HG03520 (cell line): ENCODE measurements around the gene MSANTD1.

ENCODE experiments used
- ATAC-seq: cut with Tn5 transposase; IDR thresholded peaks from one replicate; pipeline ENCODE4 v1.9.1; 2021; ENCODE audit warnings: mild to moderate bottlenecking, moderate library complexity; ENCODE audit not compliant: unreplicated experiment

Gene MSANTD1

GRCh38 chr4:3215733-3216132, 33.2 kb upstream of the MSANTD1 start:
- no peak for ATAC-seq

GRCh38 chr4:3217266-3217665, 31.7 kb upstream of the MSANTD1 start:
- no peak for ATAC-seq

GRCh38 chr4:3217771-3218170, 31.2 kb upstream of the MSANTD1 start:
- ATAC-seq, result no peak

- ATAC-seq, result no peak
These were observed 29.9 kb upstream of the MSANTD1 start for GRCh38 chr4:3218824-3219760.

- ATAC-seq, result no peak
These were observed 29.0 kb upstream of the MSANTD1 start for GRCh38 chr4:3219761-3220475.

GRCh38 chr4:3220476-3221183, 28.3 kb upstream of the MSANTD1 start:
- no peak for ATAC-seq

- no peak for ATAC-seq
These were observed 27.8 kb upstream of the MSANTD1 start for GRCh38 chr4:3221184-3221494.

- ATAC-seq, result no peak
These were observed 27.0 kb upstream of the MSANTD1 start for GRCh38 chr4:3221996-3222395.

- ATAC-seq, result no peak
These were observed 25.6 kb upstream of the MSANTD1 start for GRCh38 chr4:3223346-3223745.

- ATAC-seq, result no peak
These were observed 24.8 kb upstream of the MSANTD1 start for GRCh38 chr4:3223956-3224748.

GRCh38 chr4:3225071-3225850, 23.7 kb upstream of the MSANTD1 start:
- ATAC-seq, result no peak

- no peak for ATAC-seq
These were observed 23.0 kb upstream of the MSANTD1 start for GRCh38 chr4:3225936-3226335.

- ATAC-seq, result no peak
These were observed 22.5 kb upstream of the MSANTD1 start for GRCh38 chr4:3226467-3226866.

GRCh38 chr4:3226944-3227343, 22.0 kb upstream of the MSANTD1 start:
- no peak for ATAC-seq

GRCh38 chr4:3227878-3228675, 20.9 kb upstream of the MSANTD1 start:
- no peak for ATAC-seq

GRCh38 chr4:3228881-3229280, 20.1 kb upstream of the MSANTD1 start:
- ATAC-seq, result no peak

- ATAC-seq, result no peak
These were observed 19.6 kb upstream of the MSANTD1 start for GRCh38 chr4:3229328-3229727.

- no peak for ATAC-seq
These were observed 19.0 kb upstream of the MSANTD1 start for GRCh38 chr4:3229964-3230363.

GRCh38 chr4:3231471-3231870, 17.5 kb upstream of the MSANTD1 start:
- no peak for ATAC-seq
